B cell (primary cell): Measurements from ENCODE around the gene TRABD2B.

Experiments
- EZH2 ChIP-seq: IDR thresholded peaks from 2 replicates; pipeline ENCODE4 v1.6.1; 2012; ENCODE audit warnings: borderline replicate concordance, low read depth, mild to moderate bottlenecking, moderate library complexity, low read length; ENCODE audit not compliant: insufficient read depth, poor library complexity, severe bottlenecking
- TF ChIP-seq, protein P1 (sequence below): fragments of 200-600 bp; IDR thresholded peaks from one replicate; pipeline ENCODE4 v1.8.0; 2022; ENCODE audit warnings: antibody characterized with exemption, mild to moderate bottlenecking

DNA sequence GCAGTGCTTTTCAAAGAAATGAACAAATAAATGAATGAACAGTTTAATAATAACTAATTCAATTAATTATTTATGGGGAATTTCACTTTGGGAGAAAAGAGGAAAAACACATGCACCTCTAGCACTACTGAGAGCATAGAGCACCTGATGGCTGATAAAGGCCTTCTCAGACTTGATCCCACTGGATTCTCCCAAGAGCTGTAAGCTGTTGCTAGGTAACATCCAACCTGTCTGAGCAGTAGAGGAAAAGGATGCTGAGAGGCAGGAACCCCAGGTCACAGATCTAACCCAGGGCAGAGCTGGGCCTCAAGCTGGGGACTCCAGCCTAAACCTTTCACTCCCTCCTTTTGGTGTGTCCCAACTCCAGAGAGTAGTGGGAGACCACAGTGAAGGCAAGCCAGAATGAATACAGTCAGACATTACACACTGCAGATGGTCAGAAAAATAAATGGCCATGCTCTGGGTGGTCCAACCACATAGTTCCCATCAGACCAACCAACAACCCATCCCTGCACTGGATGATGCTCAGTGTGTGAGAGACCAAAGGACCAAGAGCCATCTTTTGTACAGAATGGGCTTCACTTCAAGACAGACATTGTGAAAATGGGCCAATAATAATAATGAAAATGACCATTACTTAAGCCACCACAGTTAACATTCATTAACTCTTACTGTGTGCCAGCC is 15.4 kb downstream of the TRABD2B start:
- TF ChIP-seq, protein P1, sequence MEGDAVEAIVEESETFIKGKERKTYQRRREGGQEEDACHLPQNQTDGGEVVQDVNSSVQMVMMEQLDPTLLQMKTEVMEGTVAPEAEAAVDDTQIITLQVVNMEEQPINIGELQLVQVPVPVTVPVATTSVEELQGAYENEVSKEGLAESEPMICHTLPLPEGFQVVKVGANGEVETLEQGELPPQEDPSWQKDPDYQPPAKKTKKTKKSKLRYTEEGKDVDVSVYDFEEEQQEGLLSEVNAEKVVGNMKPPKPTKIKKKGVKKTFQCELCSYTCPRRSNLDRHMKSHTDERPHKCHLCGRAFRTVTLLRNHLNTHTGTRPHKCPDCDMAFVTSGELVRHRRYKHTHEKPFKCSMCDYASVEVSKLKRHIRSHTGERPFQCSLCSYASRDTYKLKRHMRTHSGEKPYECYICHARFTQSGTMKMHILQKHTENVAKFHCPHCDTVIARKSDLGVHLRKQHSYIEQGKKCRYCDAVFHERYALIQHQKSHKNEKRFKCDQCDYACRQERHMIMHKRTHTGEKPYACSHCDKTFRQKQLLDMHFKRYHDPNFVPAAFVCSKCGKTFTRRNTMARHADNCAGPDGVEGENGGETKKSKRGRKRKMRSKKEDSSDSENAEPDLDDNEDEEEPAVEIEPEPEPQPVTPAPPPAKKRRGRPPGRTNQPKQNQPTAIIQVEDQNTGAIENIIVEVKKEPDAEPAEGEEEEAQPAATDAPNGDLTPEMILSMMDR: no peak
- no peak for TF ChIP-seq EZH2
